B cell (primary cell): Measurements from ENCODE around the gene ADORA2B. TPM values are rescaled to one million over a fixed set of nuclear protein-coding genes. Genes with fewer than 3 reads are reported as not detected.

Experiments used
- ATAC-seq: fragments of 200-7000 bp; cut with Tn5 transposase; one replicate; pipeline ENCODE4 v1.10.0; 2021; ENCODE audit warnings: low read depth, mild to moderate bottlenecking, moderate number of reproducible peaks, moderate library complexity
- CTCF ChIA-PET: fragments of 350-600 bp; sonication (Branson Sonifier 250); formaldehyde crosslinking; loops from one replicate; lab custom pipeline; 2021; ENCODE audit warnings: antibody characterized with exemption, inconsistent platforms; lab: Charles Lee
- POLR2A ChIA-PET: fragments of 350-600 bp; sonication (Branson Sonifier 250); formaldehyde crosslinking; loops from one replicate; lab custom pipeline; 2021; ENCODE audit warnings: antibody characterized with exemption; lab: Charles Lee
- DNase-seq: peaks from one replicate; pipeline ENCODE4 v3.0.0; 2013
- H2AFZ ChIP-seq: 2 replicates; pipeline ENCODE4 v1.6.1; 2012; ENCODE audit warnings: mild to moderate bottlenecking, low read depth, low read length; ENCODE audit not compliant: insufficient read depth, poor library complexity, severe bottlenecking
- H3K27ac ChIP-seq, 2 donors: 1 replicate in 1 of 2; 2 replicates in 1 of 2; pipeline ENCODE4 v1.5.1; 2012 to 2013; ENCODE audit warnings: low read length in 2 of 2, mild to moderate bottlenecking in 2 of 2, moderate library complexity in 1 of 2
- H3K27me3 ChIP-seq, 4 experiments: fragments of 200-600 bp in 1 of 4; sonication (generic) in 1 of 4; replicated peaks in 1 of 4; 1 replicate in 2 of 4; 2 replicates in 2 of 4; pipeline versions ENCODE4 v1.6.1 to v1.7.0; 2013 to 2016; ENCODE audit warnings: low read length in 3 of 4, mild to moderate bottlenecking in 2 of 4, mixed read lengths in 1 of 4, moderate library complexity in 1 of 4; ENCODE audit not compliant: insufficient read depth in 4 of 4, control insufficient read depth in 3 of 4; ENCODE audit errors: control extremely low read depth in 1 of 4
- H3K36me3 ChIP-seq, 2 experiments: replicated peaks in 1 of 2; 1 replicate in 1 of 2; 2 replicates in 1 of 2; pipeline versions ENCODE4 v1.6.1 to v1.7.1; 2013; ENCODE audit warnings: low read length in 1 of 2; ENCODE audit not compliant: insufficient read depth in 2 of 2, control insufficient read depth in 1 of 2; ENCODE audit errors: control extremely low read depth in 1 of 2, extremely low read depth in 1 of 2
- H3K4me1 ChIP-seq, 2 donors: fragments of 200-600 bp in 1 of 2; sonication (generic) in 1 of 2; 1 replicate in 1 of 2; 2 replicates in 1 of 2; pipeline versions ENCODE4 v1.5.1 to v1.6.1; 2013 to 2017; ENCODE audit warnings: low read length in 2 of 2; ENCODE audit not compliant: control insufficient read depth in 2 of 2, insufficient read depth in 2 of 2
- H3K4me2 ChIP-seq: replicated peaks from 2 replicates; pipeline ENCODE3; 2012; ENCODE audit warnings: mild to moderate bottlenecking, low read depth, low read length; ENCODE audit not compliant: poor library complexity, severe bottlenecking
- H3K4me3 ChIP-seq, 5 experiments: fragments of 200-600 bp in 1 of 5; sonication (generic) in 1 of 5; 1 replicate in 3 of 5; 2 replicates in 2 of 5; pipeline versions ENCODE4 v1.5.1 to v1.7.0; 2011 to 2016; ENCODE audit warnings: low read length in 4 of 5, mild to moderate bottlenecking in 4 of 5, low read depth in 2 of 5, control low read depth in 1 of 5, moderate library complexity in 1 of 5; ENCODE audit not compliant: insufficient read depth in 1 of 5; ENCODE audit errors: control extremely low read depth in 1 of 5, extremely low read depth in 1 of 5
- H3K79me2 ChIP-seq: fragments of 200-600 bp; sonication (generic); one replicate; pipeline ENCODE4 v1.6.0; 2016; ENCODE audit warnings: low read length; ENCODE audit not compliant: control insufficient read depth, insufficient read depth
- H3K9ac ChIP-seq: fragments of 200-600 bp; sonication (generic); 2 replicates; pipeline ENCODE4 v1.6.1; 2017; ENCODE audit warnings: mild to moderate bottlenecking, low read length, moderate library complexity
- H3K9me3 ChIP-seq, 3 donors: one replicate each; pipeline versions ENCODE4 v1.6.1 to v1.7.1; 2013; ENCODE audit warnings: low read length in 2 of 3; ENCODE audit not compliant: control insufficient read depth in 2 of 3, insufficient read depth in 1 of 3; ENCODE audit errors: control extremely low read depth in 1 of 3
- H4K20me1 ChIP-seq: 2 replicates; pipeline ENCODE4 v1.6.0; 2012; ENCODE audit warnings: mild to moderate bottlenecking, low read length; ENCODE audit not compliant: insufficient read depth, control insufficient read depth, poor library complexity, severe bottlenecking
- H3K27ac Mint-ChIP-seq: one replicate; pipeline ENCODE4 v1.8.0; 2021; ENCODE audit warnings: mixed read lengths
- H3K27me3 Mint-ChIP-seq: one replicate; pipeline ENCODE4 v1.8.0; 2021; ENCODE audit warnings: mixed read lengths
- H3K4me1 Mint-ChIP-seq: one replicate; pipeline ENCODE4 v1.8.0; 2021; ENCODE audit warnings: mixed read lengths
- H3K4me3 Mint-ChIP-seq: one replicate; pipeline ENCODE4 v1.8.0; 2021; ENCODE audit warnings: mixed read lengths
- H3K9me3 Mint-ChIP-seq: one replicate; pipeline ENCODE4 v1.8.0; 2022; ENCODE audit warnings: mixed read lengths; ENCODE audit not compliant: insufficient read depth
- CTCF ChIP-seq: fragments of 200-600 bp; IDR thresholded peaks from one replicate; pipeline ENCODE4 v1.8.0; 2022; ENCODE audit warnings: antibody characterized with exemption, mild to moderate bottlenecking
- EZH2 ChIP-seq: IDR thresholded peaks from 2 replicates; pipeline ENCODE4 v1.6.1; 2012; ENCODE audit warnings: borderline replicate concordance, low read depth, mild to moderate bottlenecking, moderate library complexity, low read length; ENCODE audit not compliant: insufficient read depth, poor library complexity, severe bottlenecking
- WGBS: methylation state at CpG from one replicate; pipeline ENCODE4 v1.1.5; 2013; ENCODE audit warnings: missing lambda C conversion rate; ENCODE audit not compliant: insufficient coverage; 5-methylcytosine and 5-hydroxymethylcytosine counted together
- intact Hi-C: fragments of 100-400 bp; cut with micrococcal nuclease; formaldehyde crosslinking; loops from one replicate; pipeline ENCODE4 v1.10.0; 2022
- polyA plus RNA-seq: library from polyadenylated mRNA; depleted of rRNA; stranded (reverse); fragments of >200 nt; gene quantifications from 2 replicates; pipeline ENCODE4 v1.2.3, GENCODE V29; 2012
- total RNA-seq, 2 donors: library from RNA; stranded (reverse); fragments of 120-200 nt in 1 of 2; gene quantifications; 1 replicate in 1 of 2; 2 replicates in 1 of 2; pipeline versions ENCODE4 v1.2.3 to v1.2.4, GENCODE V29; 2013 to 2022

ADORA2B gene
- total and polyA plus RNA-seq, 2 donors (not counting 1 experiment from before 2014, with no cell fraction given), result not detected

- H3K4me3 Mint-ChIP-seq, result no peak overlapping the region
- H3K9me3 Mint-ChIP-seq, result no peaks in the 10 kb centered on the region
- H4K20me1 ChIP-seq, result no peaks in the 10 kb centered on the region
- H3K27me3 ChIP-seq, result no peaks in the 10 kb centered on the region
- H3K27ac Mint-ChIP-seq, result no peak overlapping the region
- CTCF ChIA-PET, result no interaction called here
- H3K4me3 ChIP-seq, result no peak overlapping the region
- no peaks in the 10 kb centered on the region for H3K9me3 ChIP-seq
- H3K9ac ChIP-seq, result no peak overlapping the region
- H3K4me2 ChIP-seq, result no peak overlapping the region
- H3K4me1 ChIP-seq, result no peaks in the 10 kb centered on the region
- H3K27me3 Mint-ChIP-seq, result peaks cover 15% of the 10 kb centered on the region
- DNase-seq (no peak), ATAC-seq (no peak)
- intact Hi-C loops, result no loop called here
- no peak for TF ChIP-seq EZH2
- TF ChIP-seq CTCF, result no peak
- peaks cover 3 to 4% of the 10 kb centered on the region in 2 experiments for H3K36me3 ChIP-seq
- H3K27ac ChIP-seq, result no peak overlapping the region
- no peak overlapping the region for H2AFZ ChIP-seq
- POLR2A ChIA-PET, result no interaction called here
- no peaks in the 10 kb centered on the region for H3K79me2 ChIP-seq
- no peaks in the 10 kb centered on the region for H3K4me1 Mint-ChIP-seq
Measured at GRCh38 chr17:15973016-15973415, 28.1 kb downstream of the ADORA2B start.

DNA sequence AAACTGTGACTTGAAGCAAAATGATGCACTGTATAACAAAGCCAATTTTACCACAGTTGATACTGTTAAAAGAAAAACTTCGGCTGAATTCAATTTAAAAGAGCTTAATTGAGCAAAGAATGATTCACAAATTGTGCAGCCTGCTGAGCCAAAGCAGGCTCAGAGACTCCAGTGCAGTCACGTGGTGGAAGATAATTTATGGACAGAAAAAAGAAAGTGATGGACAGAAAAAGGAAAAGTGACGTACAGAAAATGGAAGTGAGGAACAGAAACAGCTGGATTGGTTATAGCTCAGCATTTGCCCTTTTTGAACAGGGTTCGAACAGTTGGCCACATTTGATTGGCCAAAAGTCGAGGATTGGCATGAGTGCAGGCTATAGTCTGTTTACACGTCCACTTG, 28.9 kb downstream of the ADORA2B start:
- intact Hi-C loops, result no loop called here
- TF ChIP-seq CTCF (no peak), EZH2 (no peak)
- Mint-ChIP-seq H3K4me1 (no peaks in the 10 kb centered on the region), H3K27me3 (peaks cover 11% of the 10 kb centered on the region), H3K4me3 (no peak overlapping the region), H3K9me3 (no peaks in the 10 kb centered on the region), H3K27ac (no peak overlapping the region)
- POLR2A ChIA-PET, result no interaction called here
- ATAC-seq (no peak), DNase-seq (no peak)
- H3K4me3 ChIP-seq, result no peak overlapping the region
- no peaks in the 10 kb centered on the region for H3K4me1 ChIP-seq
- H3K9ac ChIP-seq, result no peak overlapping the region
- CTCF ChIA-PET, result no interaction called here
- no peak overlapping the region for H2AFZ ChIP-seq
- H4K20me1 ChIP-seq, result no peaks in the 10 kb centered on the region
- no peak overlapping the region for H3K27ac ChIP-seq
- H3K79me2 ChIP-seq, result no peaks in the 10 kb centered on the region
- no peaks in the 10 kb centered on the region for H3K27me3 ChIP-seq
- 87% methylated on average over 5 of the region's 6 CpGs for WGBS
- H3K4me2 ChIP-seq, result no peak overlapping the region
- no peaks in the 10 kb centered on the region for H3K9me3 ChIP-seq
- peaks cover 3 to 7% of the 10 kb centered on the region in 2 experiments for H3K36me3 ChIP-seq
